Fibroblast of lung (primary cell): ENCODE results near the gene PDXK. TPM values are rescaled to one million over a fixed set of nuclear protein-coding genes. Genes with fewer than 3 reads are reported as not detected.

Experiments used
- DNase-seq, 2 donors: peaks; one replicate each; pipeline versions ENCODE4 v3.0.0 to v3.0.0-alpha.2; 2010; ENCODE audit warnings: low read depth in 2 of 2
- H2AFZ ChIP-seq: 2 replicates; pipeline ENCODE4 v1.5.1; 2012; ENCODE audit warnings: low read length, control low read depth, inconsistent platforms
- H3K27ac ChIP-seq: 2 replicates; pipeline ENCODE4 v1.5.1; 2011; ENCODE audit warnings: low read length, control low read depth; ENCODE audit not compliant: insufficient read depth
- H3K27me3 ChIP-seq: 2 replicates; pipeline ENCODE4 v1.5.1; 2011; ENCODE audit warnings: mild to moderate bottlenecking, low read length; ENCODE audit not compliant: control insufficient read depth, insufficient read depth
- H3K36me3 ChIP-seq: 2 replicates; pipeline ENCODE4 v1.5.1; 2011; ENCODE audit warnings: low read length; ENCODE audit not compliant: control insufficient read depth, insufficient read depth
- H3K4me1 ChIP-seq: 2 replicates; pipeline ENCODE4 v1.5.1; 2011; ENCODE audit warnings: low read length; ENCODE audit not compliant: control insufficient read depth, insufficient read depth; ENCODE audit errors: extremely low read depth
- H3K4me2 ChIP-seq: 2 replicates; pipeline ENCODE4 v1.5.1; 2011; ENCODE audit warnings: low read length, control low read depth; ENCODE audit not compliant: insufficient read depth; ENCODE audit errors: extremely low read depth
- H3K4me3 ChIP-seq, 4 experiments: fragments of 200-600 bp in 1 of 4; sonication (generic) in 1 of 4; replicated peaks in 1 of 4; 2 replicates each; pipeline ENCODE4 v1.5.1; 2011 to 2016; ENCODE audit warnings: low read length in 4 of 4, low read depth in 3 of 4, mild to moderate bottlenecking in 3 of 4, control low read depth in 2 of 4, inconsistent platforms in 1 of 4, mixed read lengths in 1 of 4; ENCODE audit not compliant: insufficient read depth in 1 of 4; ENCODE audit errors: control extremely low read depth in 1 of 4
- H3K79me2 ChIP-seq: 2 replicates; pipeline ENCODE4 v1.5.1; 2012; ENCODE audit warnings: mild to moderate bottlenecking, low read length, inconsistent platforms; ENCODE audit not compliant: control insufficient read depth, insufficient read depth
- H3K9ac ChIP-seq: 2 replicates; pipeline ENCODE4 v1.5.1; 2011; ENCODE audit warnings: mild to moderate bottlenecking, low read length, control low read depth; ENCODE audit not compliant: insufficient read depth
- H3K9me3 ChIP-seq: 2 replicates; pipeline ENCODE4 v1.5.1; 2012; ENCODE audit warnings: low read depth, low read length; ENCODE audit not compliant: control insufficient read depth, insufficient read depth
- H4K20me1 ChIP-seq: 2 replicates; pipeline ENCODE4 v1.5.1; 2011; ENCODE audit warnings: low read length; ENCODE audit not compliant: control insufficient read depth, insufficient read depth; ENCODE audit errors: extremely low read depth
- EZH2 ChIP-seq: IDR thresholded peaks from 2 replicates; pipeline ENCODE4 v1.5.1; 2012; ENCODE audit warnings: low read length, control low read depth, mild to moderate bottlenecking; ENCODE audit errors: missing control alignments
- polyA plus RNA-seq, 2 donors: library from polyadenylated mRNA; depleted of rRNA in 1 of 2; stranded (reverse) in 1 of 2; unstranded in 1 of 2; fragments of >200 nt; gene quantifications; 2 replicates each; pipeline ENCODE4 v1.2.1, GENCODE V29; 2011 to 2012; ENCODE audit warnings: missing spikeins in 1 of 2
- total RNA-seq: library from RNA; depleted of rRNA; stranded (reverse); fragments of >200 nt; gene quantifications from 2 replicates; pipeline ENCODE4 v1.2.1, GENCODE V29; 2014
- TF ChIP-seq, protein P1 (sequence below), 2 donors: IDR thresholded peaks in 1 of 2; conservative IDR thresholded peaks in 1 of 2; 1 replicate in 1 of 2; 2 replicates in 1 of 2; pipeline ENCODE4 v1.5.1; 2011 to 2012; ENCODE audit warnings: low read length in 2 of 2, control low read depth in 1 of 2, inconsistent platforms in 1 of 2, low read depth in 1 of 2, mild to moderate bottlenecking in 1 of 2

PDXK gene
- total and polyA plus RNA-seq, 2 donors (not counting 1 experiment from before 2014, with no cell fraction given): 47.4 to 146 TPM

DNA sequence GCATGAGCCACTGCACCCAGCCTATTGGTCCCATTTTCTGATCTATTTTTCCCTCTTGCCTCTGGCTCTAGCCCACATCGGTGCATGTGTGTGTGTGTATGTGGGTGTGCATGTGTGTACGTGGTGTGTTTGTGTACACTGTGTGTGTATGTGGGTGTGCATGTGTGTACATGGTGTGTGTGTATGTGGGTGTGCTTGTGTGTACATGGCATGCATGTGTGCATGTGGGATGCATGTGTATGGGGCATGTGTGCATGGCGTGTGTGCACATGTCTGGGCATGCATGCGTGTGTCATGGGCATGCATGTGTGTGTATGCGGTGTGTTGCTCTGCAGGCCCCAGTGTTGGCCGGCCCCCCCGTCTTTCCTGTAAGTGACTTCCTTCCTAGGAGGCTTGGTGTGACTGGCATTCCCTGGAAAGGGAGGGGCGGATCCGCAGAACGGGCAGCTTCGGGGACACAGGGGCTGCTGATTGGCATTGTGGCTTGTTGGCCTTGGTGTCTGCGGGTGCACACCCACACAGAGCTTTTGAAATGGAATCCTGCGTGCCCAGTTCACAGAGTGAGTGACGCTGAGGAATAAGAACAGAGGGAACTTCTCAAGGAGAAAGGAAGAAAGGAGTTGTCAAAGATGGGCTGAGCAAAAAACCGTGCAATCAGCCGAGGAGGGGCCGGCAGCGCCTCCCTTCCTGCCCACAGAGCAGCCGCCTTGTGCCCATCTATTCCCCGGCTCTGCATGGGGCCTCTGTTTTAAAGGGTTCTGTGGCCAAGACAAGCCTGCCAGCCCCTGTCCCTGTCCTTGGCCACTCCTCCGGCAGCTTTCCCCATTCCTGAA, 8.0 kb downstream of the PDXK start:
- Histone ChIP-seq H3K4me2 (no peak overlapping the region), H3K4me3 (no peak overlapping the region), H3K4me1 (peaks cover 28% of the 10 kb centered on the region), H3K9me3 (no peaks in the 10 kb centered on the region), H3K36me3 (peaks cover 5% of the 10 kb centered on the region), H3K79me2 (peaks cover 53% of the 10 kb centered on the region), H4K20me1 (no peaks in the 10 kb centered on the region), H3K27me3 (no peaks in the 10 kb centered on the region), H3K27ac (peak overlapping the region; percentile 83), H3K9ac (no peak overlapping the region), H2AFZ (no peak overlapping the region)
- TF ChIP-seq, protein P1, sequence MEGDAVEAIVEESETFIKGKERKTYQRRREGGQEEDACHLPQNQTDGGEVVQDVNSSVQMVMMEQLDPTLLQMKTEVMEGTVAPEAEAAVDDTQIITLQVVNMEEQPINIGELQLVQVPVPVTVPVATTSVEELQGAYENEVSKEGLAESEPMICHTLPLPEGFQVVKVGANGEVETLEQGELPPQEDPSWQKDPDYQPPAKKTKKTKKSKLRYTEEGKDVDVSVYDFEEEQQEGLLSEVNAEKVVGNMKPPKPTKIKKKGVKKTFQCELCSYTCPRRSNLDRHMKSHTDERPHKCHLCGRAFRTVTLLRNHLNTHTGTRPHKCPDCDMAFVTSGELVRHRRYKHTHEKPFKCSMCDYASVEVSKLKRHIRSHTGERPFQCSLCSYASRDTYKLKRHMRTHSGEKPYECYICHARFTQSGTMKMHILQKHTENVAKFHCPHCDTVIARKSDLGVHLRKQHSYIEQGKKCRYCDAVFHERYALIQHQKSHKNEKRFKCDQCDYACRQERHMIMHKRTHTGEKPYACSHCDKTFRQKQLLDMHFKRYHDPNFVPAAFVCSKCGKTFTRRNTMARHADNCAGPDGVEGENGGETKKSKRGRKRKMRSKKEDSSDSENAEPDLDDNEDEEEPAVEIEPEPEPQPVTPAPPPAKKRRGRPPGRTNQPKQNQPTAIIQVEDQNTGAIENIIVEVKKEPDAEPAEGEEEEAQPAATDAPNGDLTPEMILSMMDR (conservative IDR thresholded peaks at IDR 0.05 in 1 of 2, IDR thresholded peaks at IDR 0.05 in 1 of 2; ENCODE audit: low read depth in 1 of 2, low read length in 2 of 2): no peak
- TF ChIP-seq EZH2: no peak
- no peak for DNase-seq

DNA sequence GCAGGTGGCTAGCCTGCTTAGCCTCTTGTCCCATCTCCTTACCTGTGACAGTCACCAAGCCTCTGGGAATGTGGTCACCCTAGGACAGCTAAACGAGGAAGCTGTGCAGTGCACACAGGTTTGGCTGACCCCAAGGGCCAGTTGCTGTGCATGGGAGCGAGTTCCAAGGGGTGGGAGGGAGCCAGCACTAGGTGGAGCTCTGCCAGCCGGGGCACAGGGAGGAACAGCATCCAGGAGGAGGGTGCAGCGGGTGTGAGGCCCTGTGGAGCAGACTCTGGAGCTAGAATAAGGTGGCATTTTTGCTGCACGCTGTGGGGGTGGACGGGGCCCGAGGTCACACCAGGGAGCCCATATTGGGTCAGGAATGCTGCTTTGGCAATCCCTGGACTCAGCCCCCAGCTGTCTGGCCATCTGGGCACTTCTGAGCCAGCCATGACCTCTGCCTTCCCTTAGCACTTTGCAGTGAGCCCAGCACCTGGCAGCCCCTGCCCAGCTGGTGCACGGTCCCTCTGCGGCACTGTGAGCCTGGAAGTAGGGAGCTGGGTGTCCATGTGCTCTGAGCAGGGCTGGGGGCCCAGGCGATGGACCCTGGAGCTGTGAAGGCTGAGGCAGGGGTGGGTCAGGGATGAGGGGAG, 8.7 kb downstream of the PDXK start:
- Histone ChIP-seq H3K4me1 (peaks cover 30% of the 10 kb centered on the region), H4K20me1 (no peaks in the 10 kb centered on the region), H3K27ac (peak overlapping the region; percentile 83), H3K4me3 (no peak overlapping the region), H3K9me3 (no peaks in the 10 kb centered on the region), H3K4me2 (peak overlapping the region; percentile 51), H3K79me2 (peaks cover 51% of the 10 kb centered on the region), H3K27me3 (no peaks in the 10 kb centered on the region), H2AFZ (no peak overlapping the region), H3K36me3 (peaks cover 5% of the 10 kb centered on the region), H3K9ac (no peak overlapping the region)
- peak in 1 of 2 donors; percentile 40 for DNase-seq
- TF ChIP-seq, protein P1 (conservative IDR thresholded peaks at IDR 0.05 in 1 of 2, IDR thresholded peaks at IDR 0.05 in 1 of 2; ENCODE audit: low read depth in 1 of 2, low read length in 2 of 2): no peak
- no peak for TF ChIP-seq EZH2

DNA sequence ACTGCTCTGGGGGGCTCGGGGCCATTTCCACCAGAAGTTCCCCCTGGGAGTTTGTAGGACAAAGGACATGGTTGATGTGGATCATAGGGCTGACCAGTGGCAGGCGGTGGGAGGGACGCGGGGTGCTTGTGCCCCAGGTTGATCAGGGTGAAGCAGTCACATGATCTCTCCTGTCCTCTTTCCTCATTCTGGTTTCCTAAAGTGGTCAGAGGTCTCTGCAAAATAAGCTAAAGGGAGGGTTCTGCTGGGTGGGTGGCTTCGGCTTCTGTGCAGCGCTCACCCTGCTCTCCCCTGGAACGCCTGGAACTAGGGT, 9.2 kb downstream of the PDXK start:
- DNase-seq: no peak
- H3K9ac ChIP-seq: peak overlapping the region; percentile 1
- H3K9me3 ChIP-seq: no peaks in the 10 kb centered on the region
- H3K4me1 ChIP-seq: peaks cover 30% of the 10 kb centered on the region
- H3K4me2 ChIP-seq: peak overlapping the region; percentile 51
- H3K4me3 ChIP-seq: peak overlapping the region in 2 of 4 experiments; percentile 61 to 62
- H3K27ac ChIP-seq: peak overlapping the region; percentile 83
- H3K36me3 ChIP-seq: peaks cover 5% of the 10 kb centered on the region
- peaks cover 51% of the 10 kb centered on the region for H3K79me2 ChIP-seq
- no peaks in the 10 kb centered on the region for H3K27me3 ChIP-seq
- H4K20me1 ChIP-seq: no peaks in the 10 kb centered on the region
- TF ChIP-seq, protein P1 (conservative IDR thresholded peaks at IDR 0.05 in 1 of 2, IDR thresholded peaks at IDR 0.05 in 1 of 2; ENCODE audit: low read depth in 1 of 2, low read length in 2 of 2): no peak
- TF ChIP-seq EZH2: no peak
- no peak overlapping the region for H2AFZ ChIP-seq
